ENCODE measurements around the gene ARRDC2.

Gene ARRDC2

GRCh38 chr19:18059902-18060301 lies 51.9 kb downstream of the ARRDC2 start:
- DNase-seq, result no peak

GRCh38 chr19:18060472-18060871 lies 52.5 kb downstream of the ARRDC2 start:
- no peak for DNase-seq

- no peak for DNase-seq
These were observed 54.1 kb downstream of the ARRDC2 start for GRCh38 chr19:18062028-18062427.

GRCh38 chr19:18063463-18063862 lies 55.5 kb downstream of the ARRDC2 start:
- no peak for DNase-seq

Data from NCI-H526 treated with DMSO at 0.1 percent for 48 hours (cell line).